Measurements from ENCODE around the gene ACTL6B.
A peak's percentile ranks its signal among the peaks of the same experiment; 100 is the strongest.
"Not testable (repeated sequence)": the region's sequence is repeated elsewhere in the genome, so short reads cannot be mapped to it uniquely, and the experiment has no call there.

Gene ACTL6B

DNA sequence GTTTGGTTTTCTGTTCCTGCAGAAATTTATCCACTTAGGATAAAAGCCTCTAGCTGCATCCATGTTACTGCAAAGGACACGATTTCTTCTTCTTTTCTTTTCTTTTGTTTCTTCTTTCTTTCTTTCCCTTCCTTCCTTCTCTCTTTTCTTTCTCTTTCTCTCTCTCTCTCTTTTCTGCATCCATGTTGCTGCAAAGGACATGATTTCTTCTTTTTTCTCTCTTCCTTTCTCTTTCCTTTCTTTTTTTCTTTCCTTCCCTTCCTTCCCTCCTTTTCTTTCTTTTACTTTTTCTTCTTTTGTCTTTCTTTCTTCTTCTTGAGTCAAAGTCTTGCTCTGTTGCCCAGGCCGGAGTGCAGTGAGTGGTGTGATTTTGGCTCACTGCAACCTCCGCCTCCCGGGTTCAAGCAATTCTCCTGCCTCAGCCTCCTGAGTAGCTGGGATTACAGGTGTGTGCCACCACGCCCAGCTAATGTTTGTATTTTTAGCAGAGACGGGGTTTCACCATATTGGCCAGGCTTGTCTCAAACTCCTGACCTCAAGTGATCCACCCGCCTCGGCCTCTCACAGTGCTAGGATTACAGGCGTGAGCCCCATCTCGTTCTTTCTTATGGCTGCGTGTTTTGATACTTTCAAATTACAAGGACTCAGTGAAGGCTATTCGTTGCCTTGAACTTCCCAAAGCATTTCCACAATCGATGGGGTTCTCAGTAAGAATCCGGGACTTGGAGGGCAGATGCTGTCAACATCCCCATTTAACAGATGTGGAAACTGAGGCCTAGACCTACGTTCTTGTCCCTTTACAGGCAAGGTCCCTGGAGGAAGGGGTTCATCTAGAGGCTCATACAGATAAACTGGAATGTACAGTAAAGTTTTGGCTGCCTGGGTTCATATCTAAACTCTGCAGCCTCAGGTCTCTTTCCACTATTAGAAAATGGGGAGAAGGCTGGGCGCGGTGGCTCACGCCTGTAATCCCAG is 15.4 kb upstream of the ACTL6B start:
- DNase-seq: no peak

DNA sequence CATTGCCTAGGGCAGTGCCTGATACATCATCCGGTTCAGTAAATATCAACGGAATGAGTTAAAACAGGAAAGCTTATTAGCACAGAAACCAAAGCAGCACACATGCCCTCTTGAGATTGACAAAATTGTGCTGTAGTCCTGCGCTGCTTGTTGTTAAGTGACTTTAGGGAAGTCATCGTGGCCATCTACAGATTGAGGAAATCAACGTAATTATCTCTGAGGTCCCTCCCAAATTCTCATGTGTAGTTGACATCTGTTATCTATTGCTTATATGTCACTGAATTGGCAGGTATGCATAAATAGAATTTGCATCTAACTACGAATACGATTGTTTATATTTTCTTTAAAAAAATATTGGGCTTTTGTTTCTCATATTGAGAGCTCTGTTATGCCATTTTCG is 13.8 kb upstream of the ACTL6B start:
- no peak for DNase-seq

DNA sequence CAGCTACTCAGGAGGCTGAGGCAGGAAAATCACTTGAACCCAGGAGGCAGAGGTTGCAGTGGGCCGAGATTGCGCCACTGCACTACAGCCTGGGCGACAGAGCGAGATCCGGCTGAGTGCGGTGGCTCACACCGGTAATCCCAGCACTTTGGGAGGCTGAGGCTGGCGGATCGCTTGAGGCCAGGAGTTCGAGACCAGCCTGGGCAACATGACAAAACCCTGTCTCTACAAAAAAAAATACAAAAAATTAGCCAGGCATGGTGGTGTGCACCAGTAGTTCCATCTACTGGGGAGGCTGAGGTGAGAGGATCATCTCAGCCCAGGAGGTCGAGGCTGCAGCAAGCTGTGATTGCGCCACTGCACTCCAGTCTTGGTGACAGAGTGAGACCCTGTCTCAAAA is 12.9 kb upstream of the ACTL6B start:
- not testable (repeated sequence) for DNase-seq

DNA sequence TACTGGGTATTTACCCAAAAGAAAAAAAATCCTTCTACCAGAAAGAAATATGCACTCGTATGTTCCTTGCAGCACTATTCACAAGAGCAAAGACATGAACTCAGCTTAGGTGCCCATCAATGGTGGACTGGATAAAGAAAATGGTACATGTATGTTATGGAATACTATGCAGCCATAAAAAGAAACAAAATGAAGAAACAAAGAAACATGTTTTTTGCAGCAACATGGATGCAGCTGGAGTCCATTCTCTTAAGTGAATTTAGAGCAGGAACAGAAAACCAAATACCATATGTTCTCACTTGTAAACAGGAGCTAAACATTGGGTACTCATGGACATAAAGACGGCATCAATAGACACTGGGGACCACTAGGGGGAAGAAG is 11.8 kb upstream of the ACTL6B start:
- no peak for DNase-seq

DNA sequence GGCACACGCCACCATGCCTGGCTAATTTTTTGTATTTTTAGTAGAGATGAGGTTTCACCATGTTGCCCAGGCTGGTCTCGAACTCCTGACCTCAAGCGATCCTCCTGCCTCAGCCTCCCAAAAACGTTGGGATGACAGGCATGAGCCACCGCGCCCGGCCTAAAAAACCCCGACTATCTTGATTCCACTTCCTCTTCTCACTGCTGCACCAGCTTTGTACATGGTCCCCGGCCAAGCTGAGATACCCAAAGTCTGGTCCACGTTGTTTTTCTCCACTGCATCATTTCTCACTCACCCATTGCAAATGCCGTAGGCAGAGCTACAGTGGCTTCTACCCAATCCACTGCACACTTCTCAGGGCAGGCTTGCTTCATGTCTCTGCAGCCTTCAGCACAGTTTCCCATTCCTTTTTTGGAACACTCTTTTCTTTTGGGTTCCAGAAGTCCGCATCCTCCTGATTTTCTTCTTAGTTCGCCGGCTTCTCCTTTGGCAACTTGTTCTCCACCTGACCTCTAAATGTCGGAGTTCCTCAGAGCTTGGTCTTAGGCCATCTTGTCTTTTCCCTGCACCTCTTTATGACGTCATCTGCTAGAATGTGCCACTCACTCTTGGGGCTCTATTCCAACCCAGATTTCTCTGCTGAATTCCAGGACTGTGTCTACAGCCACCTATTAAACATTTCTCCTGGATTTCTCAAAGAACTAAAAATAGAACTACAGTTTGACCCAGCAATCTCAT is 11.3 kb upstream of the ACTL6B start:
- DNase-seq: no peak

- no peak for DNase-seq
Measured at GRCh38 chr7:100665168-100665726, 9.0 kb upstream of the ACTL6B start.

- DNase-seq: not testable (repeated sequence)
Measured at GRCh38 chr7:100662194-100662776, 6.0 kb upstream of the ACTL6B start.

DNA sequence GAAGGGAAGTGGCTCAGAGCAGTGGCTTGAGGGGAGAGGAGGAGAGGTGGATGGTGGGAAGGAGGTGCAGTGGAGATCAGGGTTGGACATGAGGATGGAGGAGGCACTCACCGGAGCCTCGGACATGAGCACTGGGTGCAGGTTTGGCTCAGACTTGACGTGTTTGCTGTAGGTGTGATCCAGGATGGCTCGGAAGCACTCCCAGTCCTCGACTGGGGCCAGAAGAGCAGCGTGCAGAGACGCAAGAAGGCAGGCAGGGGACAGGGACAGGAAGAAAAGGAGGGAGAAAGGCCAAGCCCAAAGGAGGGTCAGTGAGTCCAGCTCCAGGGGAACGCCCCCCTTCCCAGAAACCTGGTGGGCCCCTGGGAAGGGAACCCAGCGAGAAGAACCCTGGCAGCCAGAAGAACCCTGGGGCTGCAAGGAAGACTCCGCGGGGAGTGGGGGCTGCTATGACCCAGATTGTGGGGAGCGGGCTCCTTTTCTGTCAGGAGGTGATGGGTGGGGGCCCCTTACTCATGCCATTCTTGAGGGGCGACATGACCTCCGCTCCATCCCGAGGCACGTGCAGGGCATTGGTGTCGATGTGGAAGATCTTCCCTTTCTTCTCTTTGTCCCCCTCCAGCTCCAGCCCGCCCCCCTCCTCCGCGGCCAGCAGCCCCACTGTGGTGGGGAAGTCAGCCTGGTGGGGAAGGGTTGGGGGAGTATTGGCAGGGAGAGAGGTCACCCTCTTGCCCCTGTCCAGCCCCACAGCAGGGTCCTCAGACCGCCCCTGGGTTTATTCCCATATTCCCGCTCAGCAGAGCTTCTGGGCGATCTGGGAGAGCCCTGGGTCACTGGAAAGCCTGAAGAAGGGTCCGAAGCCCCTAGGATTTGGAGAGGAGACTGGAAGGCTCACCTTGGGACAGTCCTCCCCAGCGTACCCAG is 1.1 kb downstream of the ACTL6B start:
- no peak for DNase-seq

- DNase-seq: no peak
Measured at GRCh38 chr7:100649826-100650565, 6.3 kb downstream of the ACTL6B start.

DNA sequence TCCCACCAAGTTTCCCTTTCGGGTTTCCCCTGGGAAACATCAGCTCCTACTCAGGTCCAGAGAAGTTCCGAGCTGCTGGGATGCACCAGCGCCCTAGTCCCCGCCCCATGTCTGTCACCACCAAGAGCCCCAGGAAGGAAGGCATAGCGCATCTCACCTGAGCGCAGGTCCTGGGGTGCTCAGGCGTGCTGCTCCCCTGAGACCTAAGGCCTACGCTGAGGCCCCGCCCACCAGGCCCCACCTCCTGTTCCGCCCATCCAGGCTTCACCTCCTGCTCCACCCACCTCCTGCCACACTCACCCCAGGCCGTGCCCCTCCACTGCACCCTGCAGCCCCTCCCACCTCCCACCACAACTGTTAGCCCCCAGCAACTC is 13.7 kb downstream of the ACTL6B start:
- DNase-seq: no peak

DNA sequence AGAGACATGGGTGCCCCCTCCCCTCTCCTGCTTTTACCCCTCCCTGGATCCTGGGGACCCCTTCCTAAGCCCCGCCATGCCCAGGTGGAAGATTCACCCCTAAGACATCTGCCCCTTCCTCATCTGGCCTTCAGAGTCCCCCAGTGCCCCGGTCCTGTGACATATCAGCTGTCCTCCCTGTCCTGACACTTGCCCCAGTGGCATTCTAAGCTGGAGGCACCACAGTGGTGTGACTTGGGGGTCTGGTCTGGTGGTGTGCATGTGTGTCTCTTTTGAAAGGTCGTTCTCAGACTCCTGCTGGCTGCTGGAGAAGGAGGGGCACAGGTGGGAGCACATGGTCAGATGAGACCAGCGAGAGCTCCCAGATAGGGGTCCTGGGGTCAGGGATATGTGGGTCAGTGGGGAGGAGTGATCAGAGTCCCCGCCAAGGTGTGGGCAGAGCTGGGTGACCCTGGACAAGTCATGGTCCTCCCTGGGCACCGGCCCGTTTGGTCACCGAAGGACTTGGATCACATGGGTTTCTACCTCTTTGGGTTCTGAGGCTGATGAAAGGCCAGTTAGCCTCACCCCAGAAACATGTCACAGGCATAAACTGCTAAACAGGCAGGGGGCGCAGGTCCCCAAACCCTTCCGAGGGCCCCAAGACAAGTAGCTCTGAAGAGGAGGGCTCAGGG is 14.3 kb downstream of the ACTL6B start:
- DNase-seq: no peak

GRCh38 chr7:100641463-100641859 is 14.8 kb downstream of the ACTL6B start, which contains the start of gene TFR2:
TSS of gene TFR2 (minus strand) at chr7:100641552. CDS start at chr7:100641509, 43 bp downstream.
- no peak for DNase-seq

GRCh38 chr7:100640517-100641440 is 15.5 kb downstream of the ACTL6B start:
- no peak for DNase-seq

DNA sequence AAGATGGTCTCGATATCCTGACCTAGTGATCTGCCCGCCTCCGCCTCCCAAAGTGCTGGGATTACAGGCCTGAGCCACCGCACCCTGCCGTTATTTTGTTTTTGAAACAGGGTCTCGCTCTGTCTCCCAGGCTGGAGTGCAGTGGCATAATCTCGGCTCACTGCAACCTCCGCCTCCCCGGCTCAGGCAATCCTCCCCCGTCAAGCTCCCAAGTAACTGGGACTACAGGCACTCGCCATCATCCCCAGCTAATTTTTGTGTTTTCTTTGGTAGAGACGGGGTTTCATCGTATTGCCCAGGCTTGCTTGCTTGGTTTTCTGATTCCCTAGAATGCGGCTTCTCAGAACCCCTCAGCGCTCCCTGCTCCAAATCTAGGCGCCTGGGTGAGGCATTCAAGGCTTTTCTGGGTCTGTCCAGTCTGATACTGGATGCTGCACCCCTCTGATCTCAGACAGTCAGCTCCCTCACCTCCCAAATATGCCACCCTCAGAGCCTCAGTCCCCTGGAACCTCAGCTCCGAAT is 16.2 kb downstream of the ACTL6B start:
- no peak for DNase-seq

GRCh38 chr7:100632951-100633717 is 23.1 kb downstream of the ACTL6B start:
- peak; percentile 74 for DNase-seq

GRCh38 chr7:100630066-100630465 is 26.2 kb downstream of the ACTL6B start:
- no peak for DNase-seq

DNA sequence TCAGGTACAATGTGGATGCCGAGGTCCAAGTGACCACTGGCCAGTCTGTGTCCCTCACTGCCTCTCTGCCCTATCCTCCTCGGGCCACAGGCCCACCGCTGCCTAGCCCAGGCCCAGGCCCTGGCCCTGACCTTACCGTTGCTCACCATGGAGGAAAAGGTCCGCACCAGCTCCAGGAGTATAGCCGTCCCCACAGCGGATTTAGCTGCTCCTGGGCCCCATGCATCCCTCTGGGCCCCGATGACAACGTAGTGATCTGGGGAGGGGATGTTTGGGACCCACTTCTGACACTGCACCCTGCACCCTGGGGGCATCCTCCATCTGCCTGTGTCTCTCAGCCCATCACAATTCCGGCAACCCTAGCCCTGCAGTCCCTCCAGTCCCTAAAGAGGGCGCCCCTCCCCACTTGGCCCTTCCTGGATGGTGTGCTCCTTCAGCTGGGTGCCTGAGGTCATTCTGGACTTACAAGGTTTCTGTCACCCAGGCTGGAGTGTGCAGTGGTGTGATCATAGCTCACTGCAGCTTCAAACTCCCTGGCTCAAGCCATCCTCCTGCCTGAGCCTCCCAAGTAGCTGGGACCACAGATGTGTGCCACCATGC is 27.0 kb downstream of the ACTL6B start:
- peak; percentile 25 for DNase-seq

DNA sequence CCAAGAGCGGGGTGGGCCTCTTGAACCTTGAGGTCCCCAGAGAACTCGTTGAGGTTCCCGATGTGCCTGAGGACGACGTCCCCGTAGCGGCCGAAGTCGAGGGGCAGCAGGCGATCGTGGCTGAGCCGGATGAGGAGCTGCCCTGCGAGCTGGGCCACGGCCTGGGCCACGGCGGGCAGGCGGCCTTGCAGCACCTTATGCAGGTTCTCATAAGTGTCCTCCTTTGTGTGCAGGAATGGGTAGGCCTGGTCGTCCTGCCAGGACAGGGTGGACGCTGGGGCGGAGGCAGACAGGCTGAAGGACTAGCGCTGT is 29.1 kb downstream of the ACTL6B start:
- DNase-seq: no peak
